Esophagus muscularis mucosa (tissue), 3 donors: ENCODE results near the gene RFESD.

ENCODE experiments used
- POLR2A ChIP-seq: fragments of 450-650 bp; IDR thresholded peaks from one replicate; pipeline ENCODE4 v1.6.1; 2017; ENCODE audit warnings: antibody characterized with exemption, moderate library complexity, mild to moderate bottlenecking, low read depth
- TF ChIP-seq, protein P1 (sequence below), 3 experiments: fragments of 200-600 bp in 2 of 3; fragments of 450-650 bp in 1 of 3; sonication (generic) in 2 of 3; IDR thresholded peaks; one replicate each; pipeline ENCODE4 v1.5.1; 2017 to 2019; ENCODE audit warnings: antibody characterized with exemption in 3 of 3, mild to moderate bottlenecking in 2 of 3, moderate library complexity in 1 of 3

DNA sequence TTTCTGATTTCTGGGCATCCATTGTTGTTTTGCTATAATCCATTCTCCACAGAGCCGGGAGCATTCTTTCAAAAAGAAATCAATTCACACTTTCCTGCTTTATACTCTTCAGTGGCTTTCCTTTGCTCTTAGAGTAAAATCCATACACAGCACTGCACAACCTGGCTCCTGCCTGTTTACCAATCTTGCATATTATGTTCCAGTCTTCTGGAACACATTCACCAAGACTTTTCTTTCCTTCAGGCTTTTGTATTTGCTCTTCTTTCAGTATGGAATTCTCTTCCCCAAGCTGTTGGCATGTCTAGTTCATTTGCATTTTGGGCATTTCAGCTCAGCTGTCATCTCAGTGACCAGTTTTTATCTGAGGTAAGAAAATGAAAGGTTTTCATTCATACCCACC lies 6.3 kb downstream of the RFESD start:
- TF ChIP-seq, protein P1, sequence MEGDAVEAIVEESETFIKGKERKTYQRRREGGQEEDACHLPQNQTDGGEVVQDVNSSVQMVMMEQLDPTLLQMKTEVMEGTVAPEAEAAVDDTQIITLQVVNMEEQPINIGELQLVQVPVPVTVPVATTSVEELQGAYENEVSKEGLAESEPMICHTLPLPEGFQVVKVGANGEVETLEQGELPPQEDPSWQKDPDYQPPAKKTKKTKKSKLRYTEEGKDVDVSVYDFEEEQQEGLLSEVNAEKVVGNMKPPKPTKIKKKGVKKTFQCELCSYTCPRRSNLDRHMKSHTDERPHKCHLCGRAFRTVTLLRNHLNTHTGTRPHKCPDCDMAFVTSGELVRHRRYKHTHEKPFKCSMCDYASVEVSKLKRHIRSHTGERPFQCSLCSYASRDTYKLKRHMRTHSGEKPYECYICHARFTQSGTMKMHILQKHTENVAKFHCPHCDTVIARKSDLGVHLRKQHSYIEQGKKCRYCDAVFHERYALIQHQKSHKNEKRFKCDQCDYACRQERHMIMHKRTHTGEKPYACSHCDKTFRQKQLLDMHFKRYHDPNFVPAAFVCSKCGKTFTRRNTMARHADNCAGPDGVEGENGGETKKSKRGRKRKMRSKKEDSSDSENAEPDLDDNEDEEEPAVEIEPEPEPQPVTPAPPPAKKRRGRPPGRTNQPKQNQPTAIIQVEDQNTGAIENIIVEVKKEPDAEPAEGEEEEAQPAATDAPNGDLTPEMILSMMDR (IDR thresholded peaks at IDR 0.05) = no peak
- no peak for TF ChIP-seq POLR2A
